Thymus (tissue), 2 donors: ENCODE measurements around the gene LIAS. TPM values are rescaled to one million over a fixed set of nuclear protein-coding genes. Genes with fewer than 3 reads are reported as not detected.

Source experiments
- polyA plus RNA-seq: library from polyadenylated mRNA; stranded (reverse); fragments of 200-250 nt; gene quantifications from one replicate; pipeline ENCODE4 v1.2.3, GENCODE V29; 2013
- total RNA-seq: library from RNA; stranded (reverse); fragments of 120-200 nt; gene quantifications from one replicate; pipeline ENCODE4 v1.2.4, GENCODE V29; 2013
- donor health status: healthy.

Gene LIAS
- total and polyA plus RNA-seq, 2 donors: 12.5 to 29.1 TPM

Other genes with a start within 250 kb of the LIAS start
- gene RFC1, start 92.7 kb upstream of the LIAS start, total RNA-seq: 60.7 TPM
- gene RFC1, start 92.7 kb upstream of the LIAS start, polyA plus RNA-seq: 17.0 TPM
- gene KLB, start 52.1 kb upstream of the LIAS start, total RNA-seq: 0.05 TPM
- 0.14 TPM for gene KLB, start 52.1 kb upstream of the LIAS start, polyA plus RNA-seq
- 3,904 TPM for gene RPL9, start 134 bp upstream of the LIAS start, total RNA-seq
- gene RPL9, start 134 bp upstream of the LIAS start, polyA plus RNA-seq: 3,607 TPM
- gene UGDH, start 68.4 kb downstream of the LIAS start, total RNA-seq: 12.7 TPM
- 11.7 TPM for gene UGDH, start 68.4 kb downstream of the LIAS start, polyA plus RNA-seq
- 13.0 TPM for gene SMIM14, start 179.8 kb downstream of the LIAS start, total RNA-seq
- 42.0 TPM for gene SMIM14, start 179.8 kb downstream of the LIAS start, polyA plus RNA-seq
- gene UBE2K, start 239.1 kb downstream of the LIAS start, total RNA-seq: 18.5 TPM
- gene UBE2K, start 239.1 kb downstream of the LIAS start, polyA plus RNA-seq: 40.9 TPM